ENCODE data around the gene GP1BA. TPM values are rescaled to one million over a fixed set of nuclear protein-coding genes. Genes with fewer than 3 reads are reported as not detected.

Gene GP1BA
- total RNA-seq, 1 experiment from 2014 or later: not detected

DNA sequence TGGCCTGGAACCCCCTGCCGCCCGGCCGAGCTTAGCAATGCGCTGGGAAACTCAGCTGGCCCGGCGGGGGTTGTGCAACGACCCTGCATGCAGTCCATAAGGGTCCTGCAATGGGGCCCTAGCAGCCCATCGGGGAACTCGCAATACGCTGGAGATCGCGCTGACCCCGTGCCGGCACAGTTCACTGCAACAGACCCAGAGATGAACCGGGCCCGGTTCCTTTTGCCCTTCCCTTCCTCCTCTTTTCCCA lies 7.4 kb downstream of the GP1BA start:
- Histone ChIP-seq H3K27me3 (replicated peaks; ENCODE audit: insufficient read depth, low read depth, low read length, poor library complexity) (no peaks in the 10 kb centered on the region), H3K27ac (ENCODE audit: low read depth, low read length, poor library complexity, severe bottlenecking) (peak overlapping the region; percentile 94), H3K9me3 (ENCODE audit: low read depth, low read length, poor library complexity, severe bottlenecking) (no peaks in the 10 kb centered on the region), H3K4me3 (ENCODE audit: low read depth, low read length, poor library complexity, severe bottlenecking) (peak overlapping the region; percentile 75), H3K4me1 (ENCODE audit: insufficient read depth, low read length, poor library complexity, severe bottlenecking) (peaks cover 18% of the 10 kb centered on the region), H3K36me3 (ENCODE audit: insufficient read depth, low read length, poor library complexity, severe bottlenecking) (peaks cover 34% of the 10 kb centered on the region)
- intact Hi-C loops (cut with micrococcal nuclease; ENCODE audit: unreplicated experiment): no loop called here
- BruUV-seq (replicated peaks): no TSS peak
- CTCF ChIA-PET: interaction anchor here (0.7 kb wide), 1 partner anchor 36 kb away, joined by 4 read pairs; the partner anchor contains the start of gene CHRNE
- POLR2A ChIA-PET (ENCODE audit: low non-redundant PET): interaction anchor here (0.6 kb wide), 2 partner anchors 10 to 29 kb away, joined by 3 read pairs; no protein-coding TSS in a partner anchor
- no peak for DNase-seq (ENCODE audit: low spot score)
- TF ChIP-seq, protein P1, sequence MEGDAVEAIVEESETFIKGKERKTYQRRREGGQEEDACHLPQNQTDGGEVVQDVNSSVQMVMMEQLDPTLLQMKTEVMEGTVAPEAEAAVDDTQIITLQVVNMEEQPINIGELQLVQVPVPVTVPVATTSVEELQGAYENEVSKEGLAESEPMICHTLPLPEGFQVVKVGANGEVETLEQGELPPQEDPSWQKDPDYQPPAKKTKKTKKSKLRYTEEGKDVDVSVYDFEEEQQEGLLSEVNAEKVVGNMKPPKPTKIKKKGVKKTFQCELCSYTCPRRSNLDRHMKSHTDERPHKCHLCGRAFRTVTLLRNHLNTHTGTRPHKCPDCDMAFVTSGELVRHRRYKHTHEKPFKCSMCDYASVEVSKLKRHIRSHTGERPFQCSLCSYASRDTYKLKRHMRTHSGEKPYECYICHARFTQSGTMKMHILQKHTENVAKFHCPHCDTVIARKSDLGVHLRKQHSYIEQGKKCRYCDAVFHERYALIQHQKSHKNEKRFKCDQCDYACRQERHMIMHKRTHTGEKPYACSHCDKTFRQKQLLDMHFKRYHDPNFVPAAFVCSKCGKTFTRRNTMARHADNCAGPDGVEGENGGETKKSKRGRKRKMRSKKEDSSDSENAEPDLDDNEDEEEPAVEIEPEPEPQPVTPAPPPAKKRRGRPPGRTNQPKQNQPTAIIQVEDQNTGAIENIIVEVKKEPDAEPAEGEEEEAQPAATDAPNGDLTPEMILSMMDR (conservative IDR thresholded peaks at IDR 0.05; ENCODE audit: low read depth, low read length): no peak
- no peak for TF ChIP-seq EZH2 (IDR thresholded peaks at IDR 0.05; ENCODE audit: borderline replicate concordance, low read depth, low read length, poor library complexity, severe bottlenecking)

DNA sequence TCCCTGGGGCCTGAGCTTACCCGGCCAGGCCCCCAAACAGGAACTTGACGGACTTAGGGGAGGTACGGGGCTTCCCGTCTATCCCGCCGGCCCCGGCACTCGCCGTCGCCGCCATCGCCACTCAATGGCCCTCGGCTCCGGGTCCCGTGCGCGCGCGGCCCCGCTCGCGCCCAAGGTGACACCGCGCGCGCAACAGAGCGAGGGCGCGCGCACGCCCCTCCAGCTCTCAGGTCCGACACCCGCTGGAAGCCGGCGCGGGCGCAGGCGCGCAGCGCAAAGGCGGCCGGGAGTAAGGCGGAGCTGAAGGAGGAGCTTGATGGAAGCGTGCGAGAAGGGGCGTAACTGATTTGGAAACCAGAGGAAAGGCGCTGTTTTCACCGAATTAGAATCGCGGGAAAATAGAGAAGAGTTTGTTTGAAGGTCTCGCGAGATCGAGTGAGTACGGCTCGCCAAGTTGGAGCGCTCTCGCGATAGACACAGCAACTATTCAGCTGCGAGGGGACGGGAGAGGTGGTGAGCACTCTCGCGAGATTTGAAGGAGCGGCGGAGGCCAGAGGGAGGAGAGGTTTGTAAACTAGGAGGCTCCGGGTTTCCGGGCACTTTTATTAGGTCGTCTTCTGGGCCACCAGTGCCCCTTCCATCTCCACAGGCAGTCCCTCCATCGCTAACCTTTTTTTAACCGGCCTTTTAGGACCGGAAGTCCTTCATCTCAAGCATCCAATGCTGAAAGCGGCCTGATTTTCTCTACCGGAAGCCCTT lies 7.9 kb downstream of the GP1BA start, which contains the start of the genes RNF167 and SLC25A11:
TSS of gene RNF167 (plus strand) at position 473 of the 759 bp plus-strand sequence. CDS start 642 bp downstream, outside the sequence.
TSS of gene SLC25A11 (minus strand) at position 251 of the 759 bp plus-strand sequence. CDS start at position 115, 136 bp downstream.
- Histone ChIP-seq H3K9me3 (ENCODE audit: low read depth, low read length, poor library complexity, severe bottlenecking) (no peaks in the 10 kb centered on the region), H3K27ac (ENCODE audit: low read depth, low read length, poor library complexity, severe bottlenecking) (peak within 1 kb of the TSS; percentile 94), H3K27me3 (replicated peaks; ENCODE audit: insufficient read depth, low read depth, low read length, poor library complexity) (no peaks in the 10 kb centered on the region), H3K4me1 (ENCODE audit: insufficient read depth, low read length, poor library complexity, severe bottlenecking) (peaks cover 23% of the 10 kb centered on the region), H3K36me3 (ENCODE audit: insufficient read depth, low read length, poor library complexity, severe bottlenecking) (peaks cover 39% of the 10 kb centered on the region), H3K4me3 (ENCODE audit: low read depth, low read length, poor library complexity, severe bottlenecking) (peak within 1 kb of the TSS; percentile 75)
- BruUV-seq (replicated peaks): no TSS peak
- intact Hi-C loops (cut with micrococcal nuclease; ENCODE audit: unreplicated experiment): no loop called here
- peak; percentile 100 for DNase-seq (ENCODE audit: low spot score)
- ChIA-PET CTCF (interaction anchor here (0.5 to 0.7 kb wide), 3 partner anchors 8 to 37 kb away, joined by 4 read pairs; partner anchors contain the start of genes CHRNE, PFN1 and SPAG7), POLR2A (ENCODE audit: low non-redundant PET) (interaction anchor here (0.6 to 0.7 kb wide), 2 partner anchors 11 to 14 kb away, joined by 3 read pairs; no protein-coding TSS in a partner anchor)
- TF ChIP-seq EZH2 (IDR thresholded peaks at IDR 0.05; ENCODE audit: borderline replicate concordance, low read depth, low read length, poor library complexity, severe bottlenecking): no peak
- TF ChIP-seq, protein P1 (conservative IDR thresholded peaks at IDR 0.05; ENCODE audit: low read depth, low read length): no peak

DNA sequence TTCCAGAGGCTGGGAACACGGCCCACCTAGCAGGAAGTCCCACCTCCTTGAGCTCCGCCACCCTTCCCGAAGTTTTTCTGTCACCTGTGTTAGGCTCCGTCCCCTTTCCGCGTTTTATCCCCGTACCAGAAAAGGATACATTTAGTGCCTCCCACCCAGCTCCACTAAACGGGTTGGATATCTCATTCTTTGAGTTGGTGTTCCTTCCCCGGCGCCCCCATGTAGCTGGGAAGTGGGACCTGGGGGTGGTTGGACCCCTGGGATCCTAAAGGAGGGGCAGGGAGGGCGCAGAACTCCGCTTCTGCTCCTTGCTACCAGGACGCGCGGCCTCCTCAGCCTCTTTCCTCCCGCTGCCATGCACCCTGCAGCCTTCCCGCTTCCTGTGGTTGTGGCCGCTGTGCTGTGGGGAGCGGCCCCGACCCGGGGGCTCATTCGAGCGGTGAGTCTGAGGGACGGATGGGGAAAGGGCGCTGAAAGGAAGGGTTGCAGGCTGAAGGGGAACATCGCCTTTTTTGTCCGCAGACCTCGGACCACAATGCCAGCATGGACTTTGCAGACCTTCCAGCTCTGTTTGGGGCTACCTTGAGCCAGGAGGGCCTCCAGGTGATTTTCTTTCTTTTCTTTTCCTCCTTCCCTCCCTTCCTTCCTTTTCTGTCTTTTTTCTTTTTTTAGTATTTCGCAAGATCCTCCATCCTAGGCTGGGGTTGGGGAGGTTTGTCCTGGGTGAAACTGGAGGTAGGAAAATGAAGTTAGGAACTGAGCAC lies 8.7 kb downstream of the GP1BA start:
- DNase-seq (ENCODE audit: low spot score): no peak
- intact Hi-C loops (cut with micrococcal nuclease; ENCODE audit: unreplicated experiment): no loop called here
- BruUV-seq (replicated peaks): TSS peak; percentile 79
- H3K4me1 ChIP-seq (ENCODE audit: insufficient read depth, low read length, poor library complexity, severe bottlenecking): peaks cover 30% of the 10 kb centered on the region
- CTCF ChIA-PET: interaction anchor here (0.5 kb wide), 1 partner anchor 8 kb away, joined by 4 read pairs; the partner anchor contains the start of gene PFN1
- H3K36me3 ChIP-seq (ENCODE audit: insufficient read depth, low read length, poor library complexity, severe bottlenecking): peaks cover 47% of the 10 kb centered on the region
- TF ChIP-seq EZH2 (IDR thresholded peaks at IDR 0.05; ENCODE audit: borderline replicate concordance, low read depth, low read length, poor library complexity, severe bottlenecking): no peak
- TF ChIP-seq, protein P1 (conservative IDR thresholded peaks at IDR 0.05; ENCODE audit: low read depth, low read length): no peak
- peak overlapping the region; percentile 75 for H3K4me3 ChIP-seq (ENCODE audit: low read depth, low read length, poor library complexity, severe bottlenecking)
- POLR2A ChIA-PET (ENCODE audit: low non-redundant PET): interaction anchor here (0.5 to 0.6 kb wide), 2 partner anchors 95 to 439 kb away, joined by 4 to 7 read pairs; partner anchors contain the start of gene SLC52A1
- H3K27me3 ChIP-seq (replicated peaks; ENCODE audit: insufficient read depth, low read depth, low read length, poor library complexity): no peaks in the 10 kb centered on the region
- H3K27ac ChIP-seq (ENCODE audit: low read depth, low read length, poor library complexity, severe bottlenecking): peak overlapping the region; percentile 94
- H3K9me3 ChIP-seq (ENCODE audit: low read depth, low read length, poor library complexity, severe bottlenecking): no peaks in the 10 kb centered on the region
